NCI-H446 (cell line): ENCODE data around the gene ELAC2.

ENCODE experiments used
- DNase-seq, 2 experiments: peaks; one replicate each; lab custom pipeline; 2025; lab: John Stamatoyannopoulos, UW

Gene ELAC2

GRCh38 chr17:13017655-13018459 is at the start of gene ELAC2:
TSS of gene ELAC2 (minus strand) at chr17:13018027. CDS start at chr17:13017947, 80 bp downstream.
- DNase-seq: peak; percentile 64 to 95

GRCh38 chr17:13065032-13065431 is 47.2 kb upstream of the ELAC2 start:
- no peak for DNase-seq

GRCh38 chr17:13055131-13055530 is 37.3 kb upstream of the ELAC2 start:
- DNase-seq: no peak

- DNase-seq: no peak
Observed at GRCh38 chr17:13054666-13055065, 36.8 kb upstream of the ELAC2 start.

GRCh38 chr17:13051915-13052314 is 34.1 kb upstream of the ELAC2 start:
- no peak for DNase-seq

- no peak for DNase-seq
Observed at GRCh38 chr17:13047011-13047606, 29.3 kb upstream of the ELAC2 start.

- no peak for DNase-seq
Observed at GRCh38 chr17:13046361-13046760, 28.5 kb upstream of the ELAC2 start.

- DNase-seq: no peak
Observed at GRCh38 chr17:13044572-13045065, 26.8 kb upstream of the ELAC2 start.

GRCh38 chr17:13038931-13039665 is 21.3 kb upstream of the ELAC2 start:
- peak in 1 of 2 experiments; percentile 2 for DNase-seq

GRCh38 chr17:13036751-13037150 is 18.9 kb upstream of the ELAC2 start:
- DNase-seq: no peak

- no peak for DNase-seq
Observed at GRCh38 chr17:13035420-13035819, 17.6 kb upstream of the ELAC2 start.

GRCh38 chr17:13031718-13032350 is 14.0 kb upstream of the ELAC2 start:
- DNase-seq: peak; percentile 1 to 50

GRCh38 chr17:13030459-13031300 is 12.9 kb upstream of the ELAC2 start:
- peak in 1 of 2 experiments; percentile 48 for DNase-seq

- no peak for DNase-seq
Observed at GRCh38 chr17:13030056-13030455, 12.2 kb upstream of the ELAC2 start.

- DNase-seq: no peak
Observed at GRCh38 chr17:13029340-13029739, 11.5 kb upstream of the ELAC2 start.

- no peak for DNase-seq
Observed at GRCh38 chr17:13027246-13027645, 9.4 kb upstream of the ELAC2 start.

- DNase-seq: no peak
Observed at GRCh38 chr17:13025687-13026086, 7.9 kb upstream of the ELAC2 start.

- no peak for DNase-seq
Observed at GRCh38 chr17:13025258-13025627, 7.4 kb upstream of the ELAC2 start.

- peak; percentile 7 to 70 for DNase-seq
Observed at GRCh38 chr17:13024526-13025257, 6.9 kb upstream of the ELAC2 start.

GRCh38 chr17:13024016-13024415 is 6.2 kb upstream of the ELAC2 start:
- peak in 1 of 2 experiments; percentile 25 for DNase-seq
